HG03354 (cell line): ENCODE results near the gene TMEM131.

ENCODE experiments used
- ATAC-seq: cut with Tn5 transposase; IDR thresholded peaks from one replicate; pipeline ENCODE4 v1.9.1; 2021; ENCODE audit warnings: mild to moderate bottlenecking; ENCODE audit not compliant: unreplicated experiment, poor library complexity, severe bottlenecking

The TMEM131 gene

GRCh38 chr2:97993926-97994325 is 1.8 kb downstream of the TMEM131 start:
- ATAC-seq: no peak

- ATAC-seq: no peak
Observed at GRCh38 chr2:97992836-97993825, 2.6 kb downstream of the TMEM131 start.

- ATAC-seq: no peak
Observed at GRCh38 chr2:97991081-97991856, 4.5 kb downstream of the TMEM131 start.

GRCh38 chr2:97988722-97989121 is 7.0 kb downstream of the TMEM131 start:
- no peak for ATAC-seq

- no peak for ATAC-seq
Observed at GRCh38 chr2:97985998-97986397, 9.8 kb downstream of the TMEM131 start.

- ATAC-seq: no peak
Observed at GRCh38 chr2:97983698-97984097, 12.1 kb downstream of the TMEM131 start.

GRCh38 chr2:97983134-97983533 is 12.6 kb downstream of the TMEM131 start:
- no peak for ATAC-seq

GRCh38 chr2:97982621-97983020 is 13.1 kb downstream of the TMEM131 start:
- ATAC-seq: no peak

GRCh38 chr2:97981961-97982360 is 13.8 kb downstream of the TMEM131 start:
- no peak for ATAC-seq

- ATAC-seq: no peak
Observed at GRCh38 chr2:97979904-97980303, 15.8 kb downstream of the TMEM131 start.

- ATAC-seq: no peak
Observed at GRCh38 chr2:97974471-97974870, 21.3 kb downstream of the TMEM131 start.

GRCh38 chr2:97970293-97971060 is 25.3 kb downstream of the TMEM131 start:
- ATAC-seq: no peak

- no peak for ATAC-seq
Observed at GRCh38 chr2:97969081-97970067, 26.4 kb downstream of the TMEM131 start.

GRCh38 chr2:97967931-97968627 is 27.7 kb downstream of the TMEM131 start:
- no peak for ATAC-seq

- peak; percentile 28 for ATAC-seq
Observed at GRCh38 chr2:97967216-97967592, 28.5 kb downstream of the TMEM131 start.

GRCh38 chr2:97966545-97967215 is 29.1 kb downstream of the TMEM131 start:
- peak; percentile 77 for ATAC-seq

GRCh38 chr2:97965116-97965515 is 30.6 kb downstream of the TMEM131 start:
- no peak for ATAC-seq

- ATAC-seq: no peak
Observed at GRCh38 chr2:97963880-97964279, 31.9 kb downstream of the TMEM131 start.
